Astrocyte (in vitro differentiated cells and primary cell): ENCODE results near the gene HMGCR.

Experiments
- EZH2 ChIP-seq: IDR thresholded peaks from 2 replicates; pipeline ENCODE4 v1.6.1; 2012; ENCODE audit warnings: mild to moderate bottlenecking, low read length, inconsistent platforms; ENCODE audit not compliant: insufficient read depth
- TF ChIP-seq, protein P1 (sequence below): IDR thresholded peaks from 2 replicates; pipeline ENCODE4 v1.5.1; 2011; ENCODE audit warnings: low read depth, mild to moderate bottlenecking, inconsistent platforms, low read length, moderate library complexity; ENCODE audit not compliant: insufficient read depth

DNA sequence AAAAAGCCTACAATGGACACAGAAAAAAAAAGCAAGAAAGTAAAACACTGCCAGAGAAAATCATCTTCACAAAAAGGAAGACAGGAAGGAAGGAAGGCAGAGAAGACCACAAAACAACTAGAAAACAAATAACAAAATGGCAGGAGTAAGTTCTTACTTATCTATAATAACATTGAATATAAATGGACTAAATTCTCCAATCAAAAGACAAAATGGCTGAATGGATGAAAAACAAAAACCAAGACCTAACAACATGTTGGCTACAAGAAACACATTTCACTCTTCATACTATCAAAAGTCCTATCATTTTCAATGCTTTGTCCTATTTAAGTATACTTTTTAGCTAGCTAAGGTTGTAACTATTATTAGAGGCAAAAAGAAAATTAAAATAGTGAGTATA, 36.9 kb upstream of the HMGCR start:
- TF ChIP-seq, protein P1, sequence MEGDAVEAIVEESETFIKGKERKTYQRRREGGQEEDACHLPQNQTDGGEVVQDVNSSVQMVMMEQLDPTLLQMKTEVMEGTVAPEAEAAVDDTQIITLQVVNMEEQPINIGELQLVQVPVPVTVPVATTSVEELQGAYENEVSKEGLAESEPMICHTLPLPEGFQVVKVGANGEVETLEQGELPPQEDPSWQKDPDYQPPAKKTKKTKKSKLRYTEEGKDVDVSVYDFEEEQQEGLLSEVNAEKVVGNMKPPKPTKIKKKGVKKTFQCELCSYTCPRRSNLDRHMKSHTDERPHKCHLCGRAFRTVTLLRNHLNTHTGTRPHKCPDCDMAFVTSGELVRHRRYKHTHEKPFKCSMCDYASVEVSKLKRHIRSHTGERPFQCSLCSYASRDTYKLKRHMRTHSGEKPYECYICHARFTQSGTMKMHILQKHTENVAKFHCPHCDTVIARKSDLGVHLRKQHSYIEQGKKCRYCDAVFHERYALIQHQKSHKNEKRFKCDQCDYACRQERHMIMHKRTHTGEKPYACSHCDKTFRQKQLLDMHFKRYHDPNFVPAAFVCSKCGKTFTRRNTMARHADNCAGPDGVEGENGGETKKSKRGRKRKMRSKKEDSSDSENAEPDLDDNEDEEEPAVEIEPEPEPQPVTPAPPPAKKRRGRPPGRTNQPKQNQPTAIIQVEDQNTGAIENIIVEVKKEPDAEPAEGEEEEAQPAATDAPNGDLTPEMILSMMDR: no peak
- TF ChIP-seq EZH2: no peak
